Measurements from ENCODE around the gene ITPA. TPM values are rescaled to one million over a fixed set of nuclear protein-coding genes. Genes with fewer than 3 reads are reported as not detected.

ITPA gene
- total and polyA plus RNA-seq, 2 experiments from 2014 or later: 57.5 to 81.7 TPM

GRCh38 chr20:3229158-3229557 lies 19.9 kb downstream of the ITPA start (continued):
- TF ChIP-seq REST (IDR thresholded peaks at IDR 0.05; ENCODE audit: unreplicated experiment): no peak
- TF ChIP-seq ZNF114 (CRISPR knock-in tag; IDR thresholded peaks at IDR 0.05): no peak
- TF ChIP-seq POLR2AphosphoS5 (IDR thresholded peaks at IDR 0.05; ENCODE audit: low read depth): no peak
- TF ChIP-seq EZH2 (IDR thresholded peaks at IDR 0.05; ENCODE audit: low read depth, unreplicated experiment): no peak
- no peak for TF ChIP-seq CREB1 (CRISPR knock-in tag; IDR thresholded peaks at IDR 0.05; ENCODE audit: low read depth)
- no peak for TF ChIP-seq EZH2phosphoT487 (IDR thresholded peaks at IDR 0.05; ENCODE audit: unreplicated experiment)
- no peak for TF ChIP-seq ETS1 (IDR thresholded peaks at IDR 0.05)
- TF ChIP-seq JUNB (IDR thresholded peaks at IDR 0.05; ENCODE audit: unreplicated experiment): no peak
- no peak for TF ChIP-seq ZNF331 (CRISPR knock-in tag; IDR thresholded peaks at IDR 0.05; ENCODE audit: low read depth)
- no peak for TF ChIP-seq CTCF (conservative IDR thresholded peaks at IDR 0.05; ENCODE audit: low read depth in 2 of 2)

DNA sequence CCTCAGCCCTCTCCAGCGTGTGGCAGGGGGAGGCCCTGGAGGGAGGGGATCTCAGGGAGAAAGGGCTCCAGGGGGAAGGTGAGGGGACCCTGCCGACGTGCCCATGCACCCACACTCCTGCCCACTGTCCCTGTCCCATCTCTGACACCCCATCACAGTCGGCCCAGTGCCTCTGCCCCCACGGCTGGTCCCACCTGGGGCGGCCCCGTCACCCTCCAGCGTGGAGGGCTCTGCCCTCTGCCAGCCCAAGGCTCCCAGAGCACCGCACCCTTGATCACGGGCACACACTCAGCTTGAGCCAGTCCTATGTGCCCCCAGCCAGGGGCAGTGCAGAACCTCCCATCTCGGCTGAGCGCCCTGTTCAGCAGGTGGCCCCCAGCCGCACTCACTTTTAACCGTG lies 20.5 kb downstream of the ITPA start:
- Histone ChIP-seq H3K27ac (ENCODE audit: low read depth) (no peak overlapping the region), H3K4me3 (no peak overlapping the region), H3K9me2 (ENCODE audit: insufficient read depth) (no peaks in the 10 kb centered on the region), H4K20me1 (replicated peaks; ENCODE audit: insufficient read depth) (no peaks in the 10 kb centered on the region), H3F3A (replicated peaks; ENCODE audit: low read depth) (no peaks in the 10 kb centered on the region), H3K79me2 (replicated peaks; ENCODE audit: insufficient read depth) (no peaks in the 10 kb centered on the region), H3K4me2 (no peak overlapping the region), H3K4me1 (ENCODE audit: insufficient read depth) (no peaks in the 10 kb centered on the region; the same call in 1 of the 2 replicates), H3K27me3 (ENCODE audit: insufficient read depth) (no peaks in the 10 kb centered on the region), H2AFZ (no peak overlapping the region), H3K36me3 (ENCODE audit: insufficient read depth) (no peaks in the 10 kb centered on the region)
- H3K4me1 Mint-ChIP-seq: no peaks in the 10 kb centered on the region
- DNase-seq (ENCODE audit: low spot score): no peak
- H3K27ac Mint-ChIP-seq: no peak overlapping the region
- H3K27me3 Mint-ChIP-seq (ENCODE audit: insufficient read depth, low read depth, poor library complexity): peaks cover 2% of the 10 kb centered on the region
- no peak overlapping the region for H3K4me3 Mint-ChIP-seq
- no peak for ATAC-seq
- H3K9me3 Mint-ChIP-seq: no peaks in the 10 kb centered on the region
- peaks cover 18% of the 10 kb centered on the region; the same call in 2 of the 3 replicates for H3K36me3 Mint-ChIP-seq (ENCODE audit: low read depth)
- TF ChIP-seq, protein P1, sequence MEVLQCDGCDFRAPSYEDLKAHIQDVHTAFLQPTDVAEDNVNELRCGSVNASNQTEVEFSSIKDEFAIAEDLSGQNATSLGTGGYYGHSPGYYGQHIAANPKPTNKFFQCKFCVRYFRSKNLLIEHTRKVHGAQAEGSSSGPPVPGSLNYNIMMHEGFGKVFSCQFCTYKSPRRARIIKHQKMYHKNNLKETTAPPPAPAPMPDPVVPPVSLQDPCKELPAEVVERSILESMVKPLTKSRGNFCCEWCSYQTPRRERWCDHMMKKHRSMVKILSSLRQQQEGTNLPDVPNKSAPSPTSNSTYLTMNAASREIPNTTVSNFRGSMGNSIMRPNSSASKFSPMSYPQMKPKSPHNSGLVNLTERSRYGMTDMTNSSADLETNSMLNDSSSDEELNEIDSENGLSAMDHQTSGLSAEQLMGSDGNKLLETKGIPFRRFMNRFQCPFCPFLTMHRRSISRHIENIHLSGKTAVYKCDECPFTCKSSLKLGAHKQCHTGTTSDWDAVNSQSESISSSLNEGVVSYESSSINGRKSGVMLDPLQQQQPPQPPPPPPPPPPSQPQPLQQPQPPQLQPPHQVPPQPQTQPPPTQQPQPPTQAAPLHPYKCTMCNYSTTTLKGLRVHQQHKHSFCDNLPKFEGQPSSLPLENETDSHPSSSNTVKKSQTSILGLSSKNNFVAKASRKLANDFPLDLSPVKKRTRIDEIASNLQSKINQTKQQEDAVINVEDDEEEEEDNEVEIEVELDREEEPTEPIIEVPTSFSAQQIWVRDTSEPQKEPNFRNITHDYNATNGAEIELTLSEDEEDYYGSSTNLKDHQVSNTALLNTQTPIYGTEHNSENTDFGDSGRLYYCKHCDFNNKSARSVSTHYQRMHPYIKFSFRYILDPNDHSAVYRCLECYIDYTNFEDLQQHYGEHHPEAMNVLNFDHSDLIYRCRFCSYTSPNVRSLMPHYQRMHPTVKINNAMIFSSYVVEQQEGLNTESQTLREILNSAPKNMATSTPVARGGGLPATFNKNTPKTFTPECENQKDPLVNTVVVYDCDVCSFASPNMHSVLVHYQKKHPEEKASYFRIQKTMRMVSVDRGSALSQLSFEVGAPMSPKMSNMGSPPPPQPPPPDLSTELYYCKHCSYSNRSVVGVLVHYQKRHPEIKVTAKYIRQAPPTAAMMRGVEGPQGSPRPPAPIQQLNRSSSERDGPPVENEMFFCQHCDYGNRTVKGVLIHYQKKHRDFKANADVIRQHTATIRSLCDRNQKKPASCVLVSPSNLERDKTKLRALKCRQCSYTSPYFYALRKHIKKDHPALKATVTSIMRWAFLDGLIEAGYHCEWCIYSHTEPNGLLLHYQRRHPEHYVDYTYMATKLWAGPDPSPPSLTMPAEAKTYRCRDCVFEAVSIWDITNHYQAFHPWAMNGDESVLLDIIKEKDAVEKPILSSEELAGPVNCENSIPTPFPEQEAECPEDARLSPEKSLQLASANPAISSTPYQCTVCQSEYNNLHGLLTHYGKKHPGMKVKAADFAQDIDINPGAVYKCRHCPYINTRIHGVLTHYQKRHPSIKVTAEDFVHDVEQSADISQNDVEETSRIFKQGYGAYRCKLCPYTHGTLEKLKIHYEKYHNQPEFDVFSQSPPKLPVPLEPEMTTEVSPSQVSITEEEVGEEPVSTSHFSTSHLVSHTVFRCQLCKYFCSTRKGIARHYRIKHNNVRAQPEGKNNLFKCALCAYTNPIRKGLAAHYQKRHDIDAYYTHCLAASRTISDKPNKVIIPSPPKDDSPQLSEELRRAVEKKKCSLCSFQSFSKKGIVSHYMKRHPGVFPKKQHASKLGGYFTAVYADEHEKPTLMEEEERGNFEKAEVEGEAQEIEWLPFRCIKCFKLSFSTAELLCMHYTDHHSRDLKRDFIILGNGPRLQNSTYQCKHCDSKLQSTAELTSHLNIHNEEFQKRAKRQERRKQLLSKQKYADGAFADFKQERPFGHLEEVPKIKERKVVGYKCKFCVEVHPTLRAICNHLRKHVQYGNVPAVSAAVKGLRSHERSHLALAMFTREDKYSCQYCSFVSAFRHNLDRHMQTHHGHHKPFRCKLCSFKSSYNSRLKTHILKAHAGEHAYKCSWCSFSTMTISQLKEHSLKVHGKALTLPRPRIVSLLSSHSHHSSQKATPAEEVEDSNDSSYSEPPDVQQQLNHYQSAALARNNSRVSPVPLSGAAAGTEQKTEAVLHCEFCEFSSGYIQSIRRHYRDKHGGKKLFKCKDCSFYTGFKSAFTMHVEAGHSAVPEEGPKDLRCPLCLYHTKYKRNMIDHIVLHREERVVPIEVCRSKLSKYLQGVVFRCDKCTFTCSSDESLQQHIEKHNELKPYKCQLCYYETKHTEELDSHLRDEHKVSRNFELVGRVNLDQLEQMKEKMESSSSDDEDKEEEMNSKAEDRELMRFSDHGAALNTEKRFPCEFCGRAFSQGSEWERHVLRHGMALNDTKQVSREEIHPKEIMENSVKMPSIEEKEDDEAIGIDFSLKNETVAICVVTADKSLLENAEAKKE (CRISPR knock-in tag; IDR thresholded peaks at IDR 0.05): no peak
- TF ChIP-seq CREB1 (CRISPR knock-in tag; IDR thresholded peaks at IDR 0.05; ENCODE audit: low read depth): no peak
- no peak for TF ChIP-seq POLR2AphosphoS5 (IDR thresholded peaks at IDR 0.05; ENCODE audit: low read depth)
- no peak for TF ChIP-seq EZH2 (IDR thresholded peaks at IDR 0.05; ENCODE audit: low read depth, unreplicated experiment)
- TF ChIP-seq JUNB (IDR thresholded peaks at IDR 0.05; ENCODE audit: unreplicated experiment): no peak

Measured in GM23338 (cell line).